K562 (cell line): ENCODE measurements around the gene HIVEP3.

Experiments used
- ARHGAP35 ChIP-seq: fragments of 450-650 bp; IDR thresholded peaks from 2 replicates; pipeline ENCODE4 v1.6.1; 2018; ENCODE audit not compliant: partially characterized antibody
- BDP1 ChIP-seq: IDR thresholded peaks from 3 replicates; pipeline ENCODE4 v1.6.1; 2011; ENCODE audit not compliant: insufficient read length, insufficient read depth
- CEBPG ChIP-seq, 3 experiments: fragments of 200-800 bp in 1 of 3; sonication (Bioruptor generic) in 1 of 3; sonication (generic) in 1 of 3; formaldehyde crosslinking in 1 of 3; IDR thresholded peaks in 2 of 3; conservative IDR thresholded peaks in 1 of 3; 2 replicates each; pipeline versions ENCODE4 v1.6.1 to v1.8.0; 2016 to 2022; ENCODE audit warnings: missing compliant biosample characterization in 2 of 3, missing genetic modification characterization in 2 of 3, mild to moderate bottlenecking in 1 of 3, missing genetic modification reagents in 1 of 3
- GATA2 ChIP-seq: sonication (generic); formaldehyde crosslinking; IDR thresholded peaks from 2 replicates; pipeline ENCODE4 v1.4.0; 2020; ENCODE audit warnings: mild to moderate bottlenecking, missing genetic modification reagents
- MEF2A ChIP-seq: IDR thresholded peaks from 2 replicates; pipeline ENCODE4 v1.6.1; 2011; ENCODE audit warnings: low read depth, mild to moderate bottlenecking, low read length, moderate library complexity; ENCODE audit not compliant: control insufficient read depth
- PCBP2 ChIP-seq: fragments of 200-400 bp; formaldehyde crosslinking; IDR thresholded peaks from 2 replicates; pipeline ENCODE4 v1.6.1; 2018; ENCODE audit warnings: low read length, low read depth, mild to moderate bottlenecking, moderate library complexity; ENCODE audit not compliant: poor library complexity, severe bottlenecking
- ZFP30 ChIP-seq: fragments of 250-450 bp; sonication (Bioruptor Pico); IDR thresholded peaks from 2 replicates; pipeline ENCODE4 v1.8.0; 2022; ENCODE audit warnings: moderate library complexity, mild to moderate bottlenecking, inconsistent platforms, borderline replicate concordance
- ZNF121 ChIP-seq: sonication (generic); formaldehyde crosslinking; conservative IDR thresholded peaks from 2 replicates; pipeline ENCODE4 v1.8.0; 2022; ENCODE audit warnings: missing genetic modification reagents
- ZNF274 ChIP-seq: IDR thresholded peaks from 2 replicates; pipeline ENCODE4 v1.6.1; 2011; ENCODE audit warnings: low read depth, mild to moderate bottlenecking, low read length, moderate library complexity, borderline replicate concordance
- TF ChIP-seq, protein P1 (sequence below): IDR thresholded peaks from 3 replicates; pipeline ENCODE4 v1.6.1; 2011; ENCODE audit warnings: borderline replicate concordance, mild to moderate bottlenecking, moderate library complexity; ENCODE audit not compliant: insufficient read length; ENCODE audit errors: extremely low read depth
- TF ChIP-seq, protein P2 (sequence below), 3 experiments: IDR thresholded peaks in 2 of 3; conservative IDR thresholded peaks in 1 of 3; 2 replicates each; pipeline ENCODE4 v1.5.1; 2011 to 2012; ENCODE audit warnings: low read length in 3 of 3, mild to moderate bottlenecking in 3 of 3, control low read depth in 2 of 3, improper control_type of control experiment in 1 of 3, inconsistent platforms in 1 of 3, low read depth in 1 of 3, mixed read lengths in 1 of 3, moderate library complexity in 1 of 3; ENCODE audit not compliant: insufficient read depth in 2 of 3
- TF ChIP-seq, protein P3 (sequence below): sonication (generic); formaldehyde crosslinking; IDR thresholded peaks from 2 replicates; pipeline ENCODE4 v1.5.0; 2020; ENCODE audit warnings: missing genetic modification reagents

GRCh38 chr1:41582851-41583657 lies 335.7 kb downstream of the HIVEP3 start:
- TF ChIP-seq, protein P1, sequence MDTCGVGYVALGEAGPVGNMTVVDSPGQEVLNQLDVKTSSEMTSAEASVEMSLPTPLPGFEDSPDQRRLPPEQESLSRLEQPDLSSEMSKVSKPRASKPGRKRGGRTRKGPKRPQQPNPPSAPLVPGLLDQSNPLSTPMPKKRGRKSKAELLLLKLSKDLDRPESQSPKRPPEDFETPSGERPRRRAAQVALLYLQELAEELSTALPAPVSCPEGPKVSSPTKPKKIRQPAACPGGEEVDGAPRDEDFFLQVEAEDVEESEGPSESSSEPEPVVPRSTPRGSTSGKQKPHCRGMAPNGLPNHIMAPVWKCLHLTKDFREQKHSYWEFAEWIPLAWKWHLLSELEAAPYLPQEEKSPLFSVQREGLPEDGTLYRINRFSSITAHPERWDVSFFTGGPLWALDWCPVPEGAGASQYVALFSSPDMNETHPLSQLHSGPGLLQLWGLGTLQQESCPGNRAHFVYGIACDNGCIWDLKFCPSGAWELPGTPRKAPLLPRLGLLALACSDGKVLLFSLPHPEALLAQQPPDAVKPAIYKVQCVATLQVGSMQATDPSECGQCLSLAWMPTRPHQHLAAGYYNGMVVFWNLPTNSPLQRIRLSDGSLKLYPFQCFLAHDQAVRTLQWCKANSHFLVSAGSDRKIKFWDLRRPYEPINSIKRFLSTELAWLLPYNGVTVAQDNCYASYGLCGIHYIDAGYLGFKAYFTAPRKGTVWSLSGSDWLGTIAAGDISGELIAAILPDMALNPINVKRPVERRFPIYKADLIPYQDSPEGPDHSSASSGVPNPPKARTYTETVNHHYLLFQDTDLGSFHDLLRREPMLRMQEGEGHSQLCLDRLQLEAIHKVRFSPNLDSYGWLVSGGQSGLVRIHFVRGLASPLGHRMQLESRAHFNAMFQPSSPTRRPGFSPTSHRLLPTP: no peak
- TF ChIP-seq, protein P2, sequence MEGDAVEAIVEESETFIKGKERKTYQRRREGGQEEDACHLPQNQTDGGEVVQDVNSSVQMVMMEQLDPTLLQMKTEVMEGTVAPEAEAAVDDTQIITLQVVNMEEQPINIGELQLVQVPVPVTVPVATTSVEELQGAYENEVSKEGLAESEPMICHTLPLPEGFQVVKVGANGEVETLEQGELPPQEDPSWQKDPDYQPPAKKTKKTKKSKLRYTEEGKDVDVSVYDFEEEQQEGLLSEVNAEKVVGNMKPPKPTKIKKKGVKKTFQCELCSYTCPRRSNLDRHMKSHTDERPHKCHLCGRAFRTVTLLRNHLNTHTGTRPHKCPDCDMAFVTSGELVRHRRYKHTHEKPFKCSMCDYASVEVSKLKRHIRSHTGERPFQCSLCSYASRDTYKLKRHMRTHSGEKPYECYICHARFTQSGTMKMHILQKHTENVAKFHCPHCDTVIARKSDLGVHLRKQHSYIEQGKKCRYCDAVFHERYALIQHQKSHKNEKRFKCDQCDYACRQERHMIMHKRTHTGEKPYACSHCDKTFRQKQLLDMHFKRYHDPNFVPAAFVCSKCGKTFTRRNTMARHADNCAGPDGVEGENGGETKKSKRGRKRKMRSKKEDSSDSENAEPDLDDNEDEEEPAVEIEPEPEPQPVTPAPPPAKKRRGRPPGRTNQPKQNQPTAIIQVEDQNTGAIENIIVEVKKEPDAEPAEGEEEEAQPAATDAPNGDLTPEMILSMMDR (IDR thresholded peaks at IDR 0.05 in 2 of 3, conservative IDR thresholded peaks at IDR 0.05 in 1 of 3; ENCODE audit: insufficient read depth in 2 of 3, low read depth in 1 of 3, low read length in 3 of 3): no peak
- TF ChIP-seq ARHGAP35: no peak
- no peak for TF ChIP-seq ZNF121 (CRISPR knock-in tag)
- TF ChIP-seq PCBP2: no peak
- TF ChIP-seq, protein P3, sequence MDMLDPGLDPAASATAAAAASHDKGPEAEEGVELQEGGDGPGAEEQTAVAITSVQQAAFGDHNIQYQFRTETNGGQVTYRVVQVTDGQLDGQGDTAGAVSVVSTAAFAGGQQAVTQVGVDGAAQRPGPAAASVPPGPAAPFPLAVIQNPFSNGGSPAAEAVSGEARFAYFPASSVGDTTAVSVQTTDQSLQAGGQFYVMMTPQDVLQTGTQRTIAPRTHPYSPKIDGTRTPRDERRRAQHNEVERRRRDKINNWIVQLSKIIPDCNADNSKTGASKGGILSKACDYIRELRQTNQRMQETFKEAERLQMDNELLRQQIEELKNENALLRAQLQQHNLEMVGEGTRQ (CRISPR knock-in tag): no peak
- TF ChIP-seq ZFP30 (CRISPR knock-in tag): no peak
- TF ChIP-seq BDP1: no peak
- no peak for TF ChIP-seq CEBPG (CRISPR knock-in tag; IDR thresholded peaks at IDR 0.05)
- TF ChIP-seq CEBPG (tag; conservative IDR thresholded peaks at IDR 0.05 in 1 of 2, IDR thresholded peaks at IDR 0.05 in 1 of 2): no peak
- TF ChIP-seq MEF2A: no peak
- TF ChIP-seq GATA2 (CRISPR knock-in tag): no peak
- TF ChIP-seq ZNF274: no peak
